HEK293 (cell line): ENCODE results near the gene CCDC51.

Source experiments
- CTCF ChIA-PET: fragments of 350-600 bp; formaldehyde crosslinking; extraction: SDS; loops from one replicate; lab custom pipeline; 2021; ENCODE audit warnings: antibody characterized with exemption; lab: Yijun Ruan, JAX
- POLR2A ChIA-PET: fragments of 300-600 bp; formaldehyde crosslinking; extraction: SDS; loops from one replicate; lab custom pipeline; 2020; ENCODE audit warnings: antibody characterized with exemption, inconsistent platforms; lab: Yijun Ruan, JAX
- H3K27ac ChIP-seq: fragments of 200-500 bp; sonication (Bioruptor generic); 2 replicates; pipeline ENCODE4 v1.5.1; 2014; ENCODE audit warnings: low read depth, low read length, control low read depth, inconsistent platforms; ENCODE audit errors: extremely low read depth
- H3K36me3 ChIP-seq, 2 experiments: fragments of 200-500 bp in 1 of 2; sonication (Bioruptor generic) in 1 of 2; 1 replicate in 1 of 2; 2 replicates in 1 of 2; pipeline ENCODE4 v1.5.1; 2014 to 2017; ENCODE audit warnings: inconsistent platforms in 2 of 2, low read length in 2 of 2; ENCODE audit not compliant: control insufficient read depth in 2 of 2, insufficient read depth in 1 of 2
- H3K4me1 ChIP-seq: fragments of 200-500 bp; sonication (Bioruptor generic); 2 replicates; pipeline ENCODE4 v1.5.1; 2014; ENCODE audit warnings: mild to moderate bottlenecking, low read length, inconsistent platforms; ENCODE audit not compliant: control insufficient read depth, insufficient read depth
- H3K4me3 ChIP-seq: 2 replicates; pipeline ENCODE4 v1.5.1; 2011; ENCODE audit warnings: low read depth, mild to moderate bottlenecking, control low read depth, low read length, moderate library complexity
- H3K9me3 ChIP-seq: fragments of 200-500 bp; sonication (Bioruptor generic); 2 replicates; pipeline ENCODE4 v1.5.1; 2014; ENCODE audit warnings: low read depth, low read length, inconsistent platforms; ENCODE audit not compliant: control insufficient read depth, insufficient read depth
- EGR2 ChIP-seq: fragments of 450-650 bp; formaldehyde crosslinking; IDR thresholded peaks from 2 replicates; pipeline ENCODE4 v1.5.1; 2016; ENCODE audit warnings: low read depth, missing biosample characterization, missing genetic modification characterization
- IKZF3 ChIP-seq: fragments of 450-650 bp; IDR thresholded peaks from 2 replicates; pipeline ENCODE4 v1.5.0; 2018; ENCODE audit warnings: missing biosample characterization, mild to moderate bottlenecking, missing genetic modification characterization, moderate library complexity
- KLF1 ChIP-seq: fragments of 450-650 bp; formaldehyde crosslinking; IDR thresholded peaks from 2 replicates; pipeline ENCODE4 v1.5.1; 2016; ENCODE audit warnings: missing biosample characterization, missing genetic modification characterization
- KLF8 ChIP-seq: fragments of 450-650 bp; formaldehyde crosslinking; IDR thresholded peaks from 2 replicates; pipeline ENCODE4 v1.5.1; 2016; ENCODE audit warnings: missing biosample characterization, missing genetic modification characterization
- YY2 ChIP-seq: fragments of 450-650 bp; formaldehyde crosslinking; IDR thresholded peaks from 2 replicates; pipeline ENCODE4 v1.5.1; 2016; ENCODE audit warnings: missing biosample characterization, missing genetic modification characterization
- ZFP41 ChIP-seq: fragments of 450-650 bp; formaldehyde crosslinking; IDR thresholded peaks from 2 replicates; pipeline ENCODE4 v1.5.1; 2016; ENCODE audit warnings: missing biosample characterization, missing genetic modification characterization, borderline replicate concordance
- ZNF112 ChIP-seq: fragments of 450-650 bp; formaldehyde crosslinking; IDR thresholded peaks from 2 replicates; pipeline ENCODE4 v1.5.0; 2017; ENCODE audit warnings: missing biosample characterization, missing genetic modification characterization
- ZNF174 ChIP-seq: fragments of 450-650 bp; formaldehyde crosslinking; IDR thresholded peaks from 2 replicates; pipeline ENCODE4 v1.5.0; 2017; ENCODE audit warnings: missing biosample characterization, mild to moderate bottlenecking, missing genetic modification characterization
- ZNF19 ChIP-seq: fragments of 450-650 bp; formaldehyde crosslinking; IDR thresholded peaks from 2 replicates; pipeline ENCODE4; 2016; ENCODE audit warnings: missing biosample characterization, missing genetic modification characterization, low read depth
- ZNF239 ChIP-seq: fragments of 450-650 bp; formaldehyde crosslinking; IDR thresholded peaks from 2 replicates; pipeline ENCODE4 v1.5.1; 2016; ENCODE audit warnings: missing biosample characterization, missing genetic modification characterization
- ZNF266 ChIP-seq: fragments of 450-650 bp; formaldehyde crosslinking; IDR thresholded peaks from 2 replicates; pipeline ENCODE4 v1.5.1; 2016; ENCODE audit warnings: missing biosample characterization, missing genetic modification characterization, low read depth
- ZNF302 ChIP-seq: fragments of 450-650 bp; formaldehyde crosslinking; IDR thresholded peaks from 2 replicates; pipeline ENCODE4 v1.5.1; 2016; ENCODE audit warnings: missing biosample characterization, missing genetic modification characterization, low read depth
- ZNF37A ChIP-seq: fragments of 450-650 bp; IDR thresholded peaks from 2 replicates; pipeline ENCODE4 v1.5.1; 2018; ENCODE audit warnings: missing biosample characterization, missing genetic modification characterization
- ZNF488 ChIP-seq: fragments of 450-650 bp; formaldehyde crosslinking; IDR thresholded peaks from 2 replicates; pipeline ENCODE4 v1.5.1; 2016; ENCODE audit warnings: missing biosample characterization, missing genetic modification characterization
- ZNF544 ChIP-seq: fragments of 450-650 bp; formaldehyde crosslinking; IDR thresholded peaks from 2 replicates; pipeline ENCODE4 v1.5.0; 2017; ENCODE audit warnings: missing biosample characterization, missing genetic modification characterization
- ZNF558 ChIP-seq: fragments of 450-650 bp; formaldehyde crosslinking; IDR thresholded peaks from 2 replicates; pipeline ENCODE4 v1.5.1; 2016; ENCODE audit warnings: missing biosample characterization, missing genetic modification characterization
- ZNF629 ChIP-seq: fragments of 450-650 bp; formaldehyde crosslinking; IDR thresholded peaks from 2 replicates; pipeline ENCODE4 v1.5.1; 2017; ENCODE audit warnings: missing biosample characterization, missing genetic modification characterization
- ZNF677 ChIP-seq: fragments of 450-650 bp; IDR thresholded peaks from 2 replicates; pipeline ENCODE4 v1.5.0; 2018; ENCODE audit warnings: missing biosample characterization, mild to moderate bottlenecking, missing genetic modification characterization, moderate library complexity
- ZNF776 ChIP-seq: fragments of 450-650 bp; formaldehyde crosslinking; IDR thresholded peaks from 2 replicates; pipeline ENCODE4 v1.5.0; 2017; ENCODE audit warnings: missing biosample characterization, missing genetic modification characterization, borderline replicate concordance
- ZNF843 ChIP-seq: fragments of 450-650 bp; formaldehyde crosslinking; IDR thresholded peaks from 2 replicates; pipeline ENCODE4 v1.5.1; 2016; ENCODE audit warnings: missing biosample characterization, missing genetic modification characterization

Gene CCDC51

DNA sequence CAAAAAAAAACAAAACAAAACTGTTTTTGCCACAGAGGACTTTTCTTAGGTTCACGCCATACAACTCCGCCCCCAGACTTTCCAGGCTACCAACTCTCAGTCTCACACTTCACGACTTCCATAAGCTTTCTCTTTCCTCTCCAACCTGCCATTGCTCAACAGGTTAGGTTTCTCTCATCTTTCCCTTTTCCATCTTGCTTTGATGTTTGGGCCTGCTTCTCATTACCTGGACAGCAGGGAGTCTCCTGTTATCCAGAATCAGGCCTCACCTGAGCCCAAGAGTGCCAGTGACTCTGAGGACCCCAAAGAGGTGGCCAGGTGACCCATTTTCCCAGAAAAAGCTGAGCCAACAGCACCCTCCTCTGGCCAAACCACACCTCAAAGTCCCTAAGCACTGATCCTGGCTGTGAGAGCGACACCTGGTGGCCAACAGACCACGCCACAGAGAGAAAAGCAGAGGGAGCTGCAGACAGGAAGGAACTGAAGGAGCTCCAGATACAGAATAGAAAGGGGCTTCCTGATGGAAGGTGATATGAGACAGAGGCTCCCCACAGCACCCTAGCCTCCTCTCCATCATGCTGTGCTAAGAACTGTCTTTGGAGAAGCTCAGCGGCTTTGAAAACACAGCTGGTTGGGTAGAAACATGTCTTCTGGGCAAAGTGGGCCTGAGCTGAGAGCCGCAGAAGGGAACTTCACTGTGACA is 4.0 kb downstream of the CCDC51 start (continued):
- TF ChIP-seq YY2 (tag by site-specific recombination) (no peak), ZNF843 (tag by site-specific recombination) (no peak), ZNF239 (tag by site-specific recombination) (no peak), ZNF544 (no peak), ZNF629 (tag by site-specific recombination) (peak; percentile 43; the same call in 1 of the 2 replicates), ZNF776 (no peak), ZNF266 (tag by site-specific recombination) (no peak)

DNA sequence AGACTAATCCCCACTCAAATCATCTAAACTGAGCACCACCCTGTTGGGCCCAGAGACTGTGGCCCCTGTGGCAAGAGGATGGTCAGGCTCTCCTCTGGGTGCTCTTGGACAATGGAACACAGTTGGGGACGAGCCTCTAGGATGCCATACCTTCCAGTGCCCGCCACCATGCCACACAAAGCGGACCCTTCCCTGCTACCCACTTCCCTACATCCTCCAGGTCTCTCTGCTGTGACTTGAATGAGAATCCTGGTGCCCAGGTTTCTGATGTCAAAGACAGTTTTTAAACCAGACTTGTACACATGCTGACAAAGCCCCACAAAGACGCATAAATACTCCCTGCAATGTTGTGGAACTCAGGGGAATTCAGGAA is 4.7 kb downstream of the CCDC51 start:
- no peaks in the 10 kb centered on the region for H3K9me3 ChIP-seq
- POLR2A ChIA-PET, result interaction anchor here (1.5 to 2.5 kb wide), 3 partner anchors 11 to 73 kb away, joined by 4 to 22 read pairs (median 13); partner anchors contain the start of gene ATRIP
- H3K27ac ChIP-seq, result no peak overlapping the region
- peaks cover 0 to 38% of the 10 kb centered on the region in 2 experiments; a peak in 1 of 3 replicates for H3K36me3 ChIP-seq
- CTCF ChIA-PET, result interaction anchor here (0.6 to 5.9 kb wide), 50 partner anchors 9 to 1477 kb away, joined by 3 to 238 read pairs (median 10); partner anchors contain the start of genes ATRIP, CDC25A, PFKFB4 and SLC26A6
- TF ChIP-seq ZNF37A (tag by site-specific recombination) (no peak), ZNF558 (tag by site-specific recombination) (no peak), ZNF488 (tag by site-specific recombination) (no peak), ZNF302 (tag by site-specific recombination) (no peak), EGR2 (tag by site-specific recombination) (no peak)
- H3K4me1 ChIP-seq, result peaks cover under 1% of the 10 kb centered on the region; the same call in 1 of the 2 replicates
- H3K4me3 ChIP-seq, result no peak overlapping the region

DNA sequence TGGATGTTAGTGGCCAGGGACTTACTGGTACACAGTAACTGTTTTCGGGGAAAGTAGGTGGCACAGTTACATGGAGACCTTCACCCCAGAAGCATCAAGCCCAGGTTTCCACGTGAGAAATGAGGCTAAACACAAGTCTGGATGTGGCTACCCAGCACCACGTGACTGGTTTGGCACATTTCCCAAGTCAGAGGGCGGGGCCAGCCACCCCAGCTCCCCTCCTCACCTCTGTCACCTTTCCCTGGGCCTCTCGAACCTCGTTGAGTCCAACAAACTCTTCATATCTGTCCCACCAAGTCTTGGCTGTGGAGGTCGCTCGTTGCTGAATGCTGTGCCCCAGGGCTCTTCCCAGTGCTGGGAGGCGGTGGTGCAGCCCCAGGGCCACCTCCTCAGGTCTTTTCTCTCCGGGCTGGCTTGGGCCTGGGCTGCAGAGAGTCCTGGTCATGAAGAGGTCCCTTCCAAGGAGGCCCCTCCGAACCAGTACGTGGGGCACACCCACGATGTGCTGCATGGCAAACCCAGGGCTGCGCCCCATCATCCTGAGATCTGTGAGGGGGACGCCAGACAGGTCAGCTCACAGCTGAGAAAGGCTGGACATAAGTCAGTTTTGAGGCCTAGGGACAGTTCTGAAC is 5.2 kb downstream of the CCDC51 start:
- CTCF ChIA-PET, result interaction anchor here (0.7 to 5.9 kb wide), 6 partner anchors 33 to 244 kb away, joined by 3 to 238 read pairs (median 3); no protein-coding TSS in a partner anchor
- H3K27ac ChIP-seq, result no peak overlapping the region
- peaks cover 0 to 38% of the 10 kb centered on the region in 2 experiments; a peak in 1 of 3 replicates for H3K36me3 ChIP-seq
- H3K9me3 ChIP-seq, result no peaks in the 10 kb centered on the region
- TF ChIP-seq KLF8 (tag by site-specific recombination) (no peak), ZNF112 (tag by site-specific recombination) (no peak), ZNF174 (no peak)
- POLR2A ChIA-PET, result interaction anchor here (0.9 kb wide), 1 partner anchor 11 kb away, joined by 4 read pairs; the partner anchor contains the start of gene ATRIP
- H3K4me1 ChIP-seq, result peaks cover 3% of the 10 kb centered on the region; the same call in 1 of the 2 replicates
- no peak overlapping the region for H3K4me3 ChIP-seq

GRCh38 chr3:48433472-48434118 is 6.3 kb downstream of the CCDC51 start:
- POLR2A ChIA-PET, result interaction anchor here (0.9 to 1.9 kb wide), 2 partner anchors 13 to 33 kb away, joined by 4 to 10 read pairs; partner anchors contain the start of gene ATRIP

More at GRCh38 chr3:48433472-48434118, 6.3 kb downstream of the CCDC51 start:
- no peak for TF ChIP-seq IKZF3
- no peak for TF ChIP-seq ZNF677 (tag by site-specific recombination)
- TF ChIP-seq KLF1 (tag by site-specific recombination), result peak; percentile 25; the same call in 1 of the 2 replicates
- no peak for TF ChIP-seq ZFP41 (tag by site-specific recombination)
- TF ChIP-seq ZNF19 (tag by site-specific recombination), result no peak
- Histone ChIP-seq H3K9me3 (no peaks in the 10 kb centered on the region), H3K27ac (no peak overlapping the region), H3K4me1 (peaks cover 3% of the 10 kb centered on the region; the same call in 1 of the 2 replicates), H3K36me3 (peaks cover 0 to 38% of the 10 kb centered on the region in 2 experiments; a peak in 1 of 3 replicates), H3K4me3 (no peak overlapping the region)
- CTCF ChIA-PET, result interaction anchor here (0.6 to 5.9 kb wide), 6 partner anchors 32 to 1274 kb away, joined by 3 to 238 read pairs (median 4); no protein-coding TSS in a partner anchor
